GM10248 (cell line): ENCODE data around the gene STRAP.

Source experiments
- CTCF ChIA-PET: fragments of 300-600 bp; sonication (Branson Sonifier 250); formaldehyde crosslinking; extraction: SDS; loops from one replicate; lab custom pipeline; 2021; ENCODE audit warnings: antibody characterized with exemption; lab: Yijun Ruan, JAX
- POLR2A ChIA-PET: fragments of 350-650 bp; sonication (Branson Sonifier 250); formaldehyde crosslinking; extraction: SDS; loops from one replicate; lab custom pipeline; 2020; ENCODE audit warnings: antibody characterized with exemption; lab: Yijun Ruan, JAX
- DNase-seq: peaks from one replicate; pipeline ENCODE4 v3.0.0; 2012; ENCODE audit errors: extremely low spot score
- TF ChIP-seq, protein P1 (sequence below): IDR thresholded peaks from 2 replicates; pipeline ENCODE4 v1.5.1; 2012; ENCODE audit warnings: mild to moderate bottlenecking, low read depth; ENCODE audit errors: extremely low read depth, missing control alignments, control extremely low read depth

Gene STRAP

GRCh38 chr12:15893260-15893659 is 11.1 kb downstream of the STRAP start:
- DNase-seq = no peak
- TF ChIP-seq, protein P1, sequence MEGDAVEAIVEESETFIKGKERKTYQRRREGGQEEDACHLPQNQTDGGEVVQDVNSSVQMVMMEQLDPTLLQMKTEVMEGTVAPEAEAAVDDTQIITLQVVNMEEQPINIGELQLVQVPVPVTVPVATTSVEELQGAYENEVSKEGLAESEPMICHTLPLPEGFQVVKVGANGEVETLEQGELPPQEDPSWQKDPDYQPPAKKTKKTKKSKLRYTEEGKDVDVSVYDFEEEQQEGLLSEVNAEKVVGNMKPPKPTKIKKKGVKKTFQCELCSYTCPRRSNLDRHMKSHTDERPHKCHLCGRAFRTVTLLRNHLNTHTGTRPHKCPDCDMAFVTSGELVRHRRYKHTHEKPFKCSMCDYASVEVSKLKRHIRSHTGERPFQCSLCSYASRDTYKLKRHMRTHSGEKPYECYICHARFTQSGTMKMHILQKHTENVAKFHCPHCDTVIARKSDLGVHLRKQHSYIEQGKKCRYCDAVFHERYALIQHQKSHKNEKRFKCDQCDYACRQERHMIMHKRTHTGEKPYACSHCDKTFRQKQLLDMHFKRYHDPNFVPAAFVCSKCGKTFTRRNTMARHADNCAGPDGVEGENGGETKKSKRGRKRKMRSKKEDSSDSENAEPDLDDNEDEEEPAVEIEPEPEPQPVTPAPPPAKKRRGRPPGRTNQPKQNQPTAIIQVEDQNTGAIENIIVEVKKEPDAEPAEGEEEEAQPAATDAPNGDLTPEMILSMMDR = no peak
- ChIA-PET CTCF (interaction anchor here (1.1 to 1.6 kb wide), 3 partner anchors 10 to 308 kb away, joined by 3 to 4 read pairs (median 4); no protein-coding TSS in a partner anchor), POLR2A (no interaction called here)

GRCh38 chr12:15896867-15897266 is 14.7 kb downstream of the STRAP start:
- ChIA-PET CTCF (interaction anchor here (1.1 to 7.6 kb wide), 5 partner anchors 10 to 364 kb away, joined by 3 to 97 read pairs (median 14); partner anchors contain the start of genes DERA and STRAP), POLR2A (no interaction called here)
- TF ChIP-seq, protein P1 = no peak
- DNase-seq = no peak

DNA sequence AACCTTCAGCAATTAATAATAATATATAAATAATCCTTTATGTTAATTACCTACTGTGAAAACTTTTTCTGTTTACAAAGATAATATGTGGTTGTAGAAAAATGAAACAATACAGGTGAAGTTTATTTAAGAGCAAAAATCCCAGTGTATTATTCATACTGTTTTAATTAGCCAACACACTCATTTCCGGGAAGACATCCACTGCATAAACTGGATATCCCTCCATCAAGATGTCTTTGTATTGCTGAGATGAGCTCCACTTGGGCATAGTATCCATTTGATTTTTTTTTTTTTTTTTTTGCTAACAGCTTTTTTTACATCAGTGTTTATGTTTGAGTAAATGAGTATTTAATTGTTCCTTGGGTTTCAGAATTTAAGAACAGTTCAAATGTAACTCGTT is 15.2 kb downstream of the STRAP start:
- CTCF ChIA-PET = interaction anchor here (1.1 to 7.6 kb wide), 6 partner anchors 11 to 365 kb away, joined by 3 to 97 read pairs (median 10); partner anchors contain the start of genes DERA and STRAP
- no peak for DNase-seq
- POLR2A ChIA-PET = no interaction called here
- TF ChIP-seq, protein P1 = no peak

- TF ChIP-seq, protein P1 = peak; percentile 52
- no peak for DNase-seq
- POLR2A ChIA-PET = interaction anchor here (1.0 kb wide), 1 partner anchor 1130 kb away, joined by 5 read pairs; no protein-coding TSS in a partner anchor
- CTCF ChIA-PET = interaction anchor here (0.7 to 7.6 kb wide), 13 partner anchors 10 to 365 kb away, joined by 3 to 97 read pairs (median 4); partner anchors contain the start of genes DERA and STRAP
Measured at GRCh38 chr12:15899282-15899870, 17.2 kb downstream of the STRAP start.

DNA sequence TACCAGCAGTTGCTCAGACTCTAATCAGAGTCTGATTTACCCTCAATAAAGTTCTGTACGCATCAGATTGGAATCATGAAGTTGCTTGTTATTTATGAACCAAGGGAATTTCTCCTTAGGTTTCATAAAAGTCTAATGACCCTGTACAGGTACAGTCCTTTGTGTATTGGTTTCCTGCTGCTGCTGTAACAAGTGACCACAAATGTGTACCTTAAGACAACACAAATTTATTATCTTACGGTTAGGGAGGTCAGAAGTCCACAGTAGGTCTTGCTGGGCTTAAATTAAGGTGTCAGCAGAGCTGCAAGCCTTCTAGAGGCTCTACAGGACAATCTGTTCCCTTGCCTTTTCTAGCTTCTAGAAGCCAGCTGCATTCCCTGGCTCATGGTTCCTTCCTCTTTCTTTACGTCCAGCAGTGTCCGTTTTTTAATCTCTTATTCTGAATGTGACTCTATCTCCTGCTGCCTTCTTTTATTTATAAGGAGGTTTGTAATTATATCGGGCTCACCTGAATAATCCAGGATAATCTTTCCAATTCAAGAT is 22.3 kb downstream of the STRAP start:
- TF ChIP-seq, protein P1 = no peak
- ChIA-PET CTCF (interaction anchor here (1.4 to 7.6 kb wide), 2 partner anchors 18 to 320 kb away, joined by 3 to 97 read pairs; partner anchors contain the start of gene STRAP), POLR2A (no interaction called here)

DNA sequence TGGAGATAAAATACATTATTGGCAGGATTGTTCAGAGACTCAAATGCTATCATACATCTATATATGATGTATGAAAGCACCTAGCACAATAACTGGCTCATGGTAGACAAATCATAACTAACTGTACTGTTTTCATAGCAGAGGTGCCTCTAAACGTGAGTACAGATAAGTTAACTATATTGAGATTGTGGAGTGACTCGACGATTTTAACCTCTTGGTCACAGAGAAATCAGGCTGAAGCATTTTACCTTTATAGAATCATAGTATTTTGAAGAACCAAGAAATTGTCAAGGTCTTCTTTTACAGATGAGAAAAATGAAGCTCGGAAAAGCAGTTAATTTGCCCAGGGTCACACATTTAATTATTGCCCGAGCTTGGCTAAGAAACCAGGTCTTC is 28.3 kb downstream of the STRAP start:
- TF ChIP-seq, protein P1 = no peak
- ChIA-PET CTCF (interaction anchor here (0.7 to 7.1 kb wide), 14 partner anchors 11 to 323 kb away, joined by 3 to 94 read pairs (median 4); no protein-coding TSS in a partner anchor), POLR2A (interaction anchor here (1.0 kb wide), 1 partner anchor 28 kb away, joined by 3 read pairs; the partner anchor contains the start of gene STRAP)
- DNase-seq = no peak

More for the DNA sequence above, 22.3 kb downstream of the STRAP start:
- DNase-seq = no peak
